ENCODE data around the gene FBXO28. TPM values are rescaled to one million over a fixed set of nuclear protein-coding genes. Genes with fewer than 3 reads are reported as not detected.
A peak's percentile ranks its signal among the peaks of the same experiment; 100 is the strongest.
"Not testable (repeated sequence)": the region's sequence is repeated elsewhere in the genome, so short reads cannot be mapped to it uniquely, and the experiment has no call there.

FBXO28 gene
- total RNA-seq, 1 experiment from 2014 or later: 82.6 TPM

GRCh38 chr1:224076407-224076806, 37.5 kb upstream of the FBXO28 start:
- Histone ChIP-seq H3F3A (ENCODE audit: low read length, unreplicated experiment) (peaks cover 7% of the 10 kb centered on the region), H3K9ac (ENCODE audit: low read length) (no peak overlapping the region), H3K9me2 (replicated peaks; ENCODE audit: low read length) (no peaks in the 10 kb centered on the region), H3K36me3 (ENCODE audit: low read depth, low read length) (no peaks in the 10 kb centered on the region), H3K4me1 (ENCODE audit: insufficient read depth, low read length) (peaks cover 28% of the 10 kb centered on the region), H3K79me2 (ENCODE audit: low read length) (no peaks in the 10 kb centered on the region), H3K9me3 (ENCODE audit: low read length) (no peaks in the 10 kb centered on the region), H3K4me3 (ENCODE audit: low read length) (no peak overlapping the region), H4K20me1 (ENCODE audit: low read length) (no peaks in the 10 kb centered on the region), H3K4me2 (ENCODE audit: low read length) (no peak overlapping the region), H2AFZ (ENCODE audit: low read length) (no peak overlapping the region), H3K27me3 (ENCODE audit: low read length) (no peaks in the 10 kb centered on the region), H3K27ac (ENCODE audit: low read length) (no peak overlapping the region)
- DNase-seq (no peak), ATAC-seq (no peak)
- TF ChIP-seq CTCF (conservative IDR thresholded peaks at IDR 0.05; ENCODE audit: low read depth, low read length): no peak
- TF ChIP-seq EZH2 (IDR thresholded peaks at IDR 0.05; ENCODE audit: low read length, unreplicated experiment): no peak
- TF ChIP-seq EZH2phosphoT487 (IDR thresholded peaks at IDR 0.05; ENCODE audit: borderline replicate concordance, low read length): no peak
- POLR2A ChIA-PET (ENCODE audit: unreplicated experiment): no interaction called here
- CTCF ChIA-PET: no interaction called here
- intact Hi-C loops (cut with micrococcal nuclease): no loop called here
- BruUV-seq (replicated peaks): no TSS peak

DNA sequence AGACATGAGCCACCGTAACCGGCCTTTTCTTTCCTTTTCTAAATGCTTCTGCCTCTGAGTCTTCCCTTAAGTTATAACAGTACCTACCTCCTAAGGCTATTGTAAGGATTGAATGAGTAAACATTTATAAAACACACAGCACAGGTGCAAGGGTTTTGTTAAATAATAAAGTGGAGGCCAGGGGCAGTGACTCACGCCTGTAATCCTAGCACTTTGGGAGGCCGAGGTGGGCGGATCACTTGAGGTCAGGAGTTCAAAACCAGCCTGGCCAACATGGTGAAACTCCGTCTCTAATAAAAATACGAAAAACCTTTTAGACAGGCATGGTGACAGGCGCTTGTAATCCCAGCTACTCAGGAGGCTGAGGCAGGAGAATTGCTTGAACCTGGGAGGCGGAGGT, 34.3 kb upstream of the FBXO28 start:
- H3F3A ChIP-seq (ENCODE audit: low read length, unreplicated experiment); POLR2A ChIA-PET (ENCODE audit: unreplicated experiment); H3K9me2 ChIP-seq (replicated peaks; ENCODE audit: low read length); H3K79me2 ChIP-seq (ENCODE audit: low read length); intact Hi-C loops (cut with micrococcal nuclease); H3K36me3 ChIP-seq (ENCODE audit: low read depth, low read length); H4K20me1 ChIP-seq (ENCODE audit: low read length); H3K4me3 ChIP-seq (ENCODE audit: low read length); CTCF ChIA-PET; H3K27me3 ChIP-seq (ENCODE audit: low read length); H3K9me3 ChIP-seq (ENCODE audit: low read length); BruUV-seq (replicated peaks): not testable (repeated sequence)
- H3K9ac ChIP-seq (ENCODE audit: low read length): peak overlapping the region; percentile 66
- DNase-seq (peak; percentile 94), ATAC-seq (peak; percentile 91)
- 0 out of 2 replicates have a peak overlapping the region, but pooled peaks have one; percentile 8 for H2AFZ ChIP-seq (ENCODE audit: low read length)
- H3K27ac ChIP-seq (ENCODE audit: low read length): peak overlapping the region; percentile 83
- peak overlapping the region; percentile 32 for H3K4me2 ChIP-seq (ENCODE audit: low read length)
- H3K4me1 ChIP-seq (ENCODE audit: insufficient read depth, low read length): peaks cover 32% of the 10 kb centered on the region

DNA sequence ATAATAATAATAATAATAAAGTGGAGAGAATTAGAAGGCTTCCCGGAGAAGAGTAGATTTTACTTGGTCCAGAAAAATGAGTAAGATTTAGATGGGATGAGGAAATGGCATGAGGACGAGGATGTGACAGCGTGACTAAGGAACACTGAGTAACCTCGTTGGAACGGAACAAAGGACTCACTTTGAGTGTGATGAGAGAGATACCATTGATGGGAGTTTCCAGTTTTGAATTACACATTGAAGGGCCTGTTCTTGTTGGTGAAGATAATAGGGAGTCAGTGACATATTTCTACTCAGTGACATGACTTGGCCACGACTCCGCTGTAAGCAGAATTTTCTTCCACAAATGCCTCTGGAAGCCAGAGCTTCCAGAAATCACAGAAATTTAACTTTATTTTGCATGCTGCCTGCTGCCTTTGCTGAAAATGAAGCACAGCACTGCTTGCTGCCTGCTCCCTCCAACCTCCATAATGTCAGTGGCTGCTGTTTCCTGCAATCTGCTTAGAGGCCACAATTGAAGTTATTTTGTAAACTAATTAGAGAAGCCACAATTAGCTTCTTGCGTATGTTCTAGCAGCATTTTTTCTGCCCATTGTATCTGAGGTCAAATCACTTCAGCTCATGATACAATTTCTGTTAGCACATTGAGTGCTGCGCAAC, 33.7 kb upstream of the FBXO28 start:
- BruUV-seq (replicated peaks): TSS peak; percentile 98
- peak overlapping the region; percentile 83 for H3K27ac ChIP-seq (ENCODE audit: low read length)
- H3K4me2 ChIP-seq (ENCODE audit: low read length): peak overlapping the region; percentile 32
- H3K4me1 ChIP-seq (ENCODE audit: insufficient read depth, low read length): peaks cover 32% of the 10 kb centered on the region
- intact Hi-C loops (cut with micrococcal nuclease): no loop called here
- H2AFZ ChIP-seq (ENCODE audit: low read length): peak overlapping the region; percentile 8; the same call in 1 of the 2 replicates
- CTCF ChIA-PET: no interaction called here
- TF ChIP-seq EZH2phosphoT487 (IDR thresholded peaks at IDR 0.05; ENCODE audit: borderline replicate concordance, low read length) (no peak), EZH2 (IDR thresholded peaks at IDR 0.05; ENCODE audit: low read length, unreplicated experiment) (no peak), CTCF (conservative IDR thresholded peaks at IDR 0.05; ENCODE audit: low read depth, low read length) (no peak)
- H3K4me3 ChIP-seq (ENCODE audit: low read length): no peak overlapping the region
- no peaks in the 10 kb centered on the region for H3K9me3 ChIP-seq (ENCODE audit: low read length)
- DNase-seq (peak; percentile 97), ATAC-seq (peak; percentile 85)
- peak overlapping the region; percentile 66 for H3K9ac ChIP-seq (ENCODE audit: low read length)
- H3K36me3 ChIP-seq (ENCODE audit: low read depth, low read length): no peaks in the 10 kb centered on the region
- H3F3A ChIP-seq (ENCODE audit: low read length, unreplicated experiment): peaks cover 7% of the 10 kb centered on the region
- H3K27me3 ChIP-seq (ENCODE audit: low read length): no peaks in the 10 kb centered on the region
- POLR2A ChIA-PET (ENCODE audit: unreplicated experiment): no interaction called here
- H3K79me2 ChIP-seq (ENCODE audit: low read length): no peaks in the 10 kb centered on the region
- no peaks in the 10 kb centered on the region for H3K9me2 ChIP-seq (replicated peaks; ENCODE audit: low read length)
- no peaks in the 10 kb centered on the region for H4K20me1 ChIP-seq (ENCODE audit: low read length)
